AG10803 (cell line): Measurements from ENCODE around the gene HHEX.

Experiments used
- DNase-seq: peaks from one replicate; pipeline ENCODE4 v3.0.0; 2010; ENCODE audit warnings: low read depth
- H3K4me3 ChIP-seq: 2 replicates; pipeline ENCODE4 v1.5.1; 2011; ENCODE audit warnings: mild to moderate bottlenecking, low read length, control low read depth
- TF ChIP-seq, protein P1 (sequence below): conservative IDR thresholded peaks from 2 replicates; pipeline ENCODE4 v1.5.1; 2011; ENCODE audit warnings: mild to moderate bottlenecking, low read length, control low read depth, inconsistent platforms

HHEX gene

DNA sequence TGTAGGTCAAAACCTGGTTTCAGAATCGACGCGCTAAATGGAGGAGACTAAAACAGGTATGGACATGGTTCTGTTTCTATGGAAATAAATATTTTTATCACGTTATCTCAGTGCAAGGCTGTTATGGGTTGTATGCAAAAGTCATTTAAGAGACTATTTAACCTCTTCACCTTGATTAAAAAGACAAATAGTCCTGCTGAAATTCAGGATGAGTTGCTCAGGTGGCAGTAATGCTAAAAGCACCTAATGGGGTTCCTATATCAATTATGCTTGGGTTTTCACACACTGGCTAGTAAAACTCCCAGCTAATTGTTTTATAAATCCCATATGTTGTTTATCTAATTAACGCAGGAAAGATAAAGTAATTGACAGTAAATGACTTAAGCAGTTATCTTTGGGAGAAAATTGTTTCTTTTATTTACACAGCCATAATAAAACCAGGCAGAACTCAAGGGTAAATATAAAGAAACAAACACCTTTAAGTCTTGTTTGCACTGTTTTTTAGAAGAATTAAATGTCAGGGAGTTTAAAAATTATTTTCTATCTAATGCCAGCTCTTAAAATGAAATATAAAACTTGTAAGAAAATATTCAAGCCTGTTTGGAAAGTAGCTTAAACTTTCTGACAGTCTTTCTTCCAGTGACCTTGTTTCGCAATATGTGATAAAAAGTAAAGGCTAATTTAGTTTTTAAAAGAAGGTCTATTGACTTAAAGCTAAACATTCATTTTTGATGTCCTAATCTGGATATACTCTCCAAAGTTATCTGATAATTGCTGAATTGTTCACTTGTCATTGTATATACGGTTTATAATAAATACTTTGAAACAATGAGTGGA is 3.2 kb downstream of the HHEX start:
- TF ChIP-seq, protein P1, sequence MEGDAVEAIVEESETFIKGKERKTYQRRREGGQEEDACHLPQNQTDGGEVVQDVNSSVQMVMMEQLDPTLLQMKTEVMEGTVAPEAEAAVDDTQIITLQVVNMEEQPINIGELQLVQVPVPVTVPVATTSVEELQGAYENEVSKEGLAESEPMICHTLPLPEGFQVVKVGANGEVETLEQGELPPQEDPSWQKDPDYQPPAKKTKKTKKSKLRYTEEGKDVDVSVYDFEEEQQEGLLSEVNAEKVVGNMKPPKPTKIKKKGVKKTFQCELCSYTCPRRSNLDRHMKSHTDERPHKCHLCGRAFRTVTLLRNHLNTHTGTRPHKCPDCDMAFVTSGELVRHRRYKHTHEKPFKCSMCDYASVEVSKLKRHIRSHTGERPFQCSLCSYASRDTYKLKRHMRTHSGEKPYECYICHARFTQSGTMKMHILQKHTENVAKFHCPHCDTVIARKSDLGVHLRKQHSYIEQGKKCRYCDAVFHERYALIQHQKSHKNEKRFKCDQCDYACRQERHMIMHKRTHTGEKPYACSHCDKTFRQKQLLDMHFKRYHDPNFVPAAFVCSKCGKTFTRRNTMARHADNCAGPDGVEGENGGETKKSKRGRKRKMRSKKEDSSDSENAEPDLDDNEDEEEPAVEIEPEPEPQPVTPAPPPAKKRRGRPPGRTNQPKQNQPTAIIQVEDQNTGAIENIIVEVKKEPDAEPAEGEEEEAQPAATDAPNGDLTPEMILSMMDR = no peak
- H3K4me3 ChIP-seq = no peak overlapping the region
- DNase-seq = no peak

DNA sequence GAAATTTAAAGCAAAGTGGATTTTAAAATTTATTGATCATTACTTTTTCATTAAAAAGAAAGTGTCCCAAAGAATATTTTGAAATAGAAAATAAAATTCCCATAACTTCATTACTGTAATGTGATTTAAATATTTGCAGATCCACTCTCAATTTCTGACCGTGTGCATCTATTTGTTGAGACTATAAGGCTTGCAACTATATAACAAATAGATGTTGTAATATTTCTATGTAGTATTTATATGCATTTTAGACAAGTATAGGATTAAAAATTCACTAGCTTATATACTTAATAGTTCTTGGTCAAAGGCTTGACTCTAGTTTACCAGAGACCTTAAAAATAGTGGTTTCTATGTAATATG is 3.8 kb downstream of the HHEX start:
- no peak overlapping the region for H3K4me3 ChIP-seq
- TF ChIP-seq, protein P1 = no peak
- no peak for DNase-seq

DNA sequence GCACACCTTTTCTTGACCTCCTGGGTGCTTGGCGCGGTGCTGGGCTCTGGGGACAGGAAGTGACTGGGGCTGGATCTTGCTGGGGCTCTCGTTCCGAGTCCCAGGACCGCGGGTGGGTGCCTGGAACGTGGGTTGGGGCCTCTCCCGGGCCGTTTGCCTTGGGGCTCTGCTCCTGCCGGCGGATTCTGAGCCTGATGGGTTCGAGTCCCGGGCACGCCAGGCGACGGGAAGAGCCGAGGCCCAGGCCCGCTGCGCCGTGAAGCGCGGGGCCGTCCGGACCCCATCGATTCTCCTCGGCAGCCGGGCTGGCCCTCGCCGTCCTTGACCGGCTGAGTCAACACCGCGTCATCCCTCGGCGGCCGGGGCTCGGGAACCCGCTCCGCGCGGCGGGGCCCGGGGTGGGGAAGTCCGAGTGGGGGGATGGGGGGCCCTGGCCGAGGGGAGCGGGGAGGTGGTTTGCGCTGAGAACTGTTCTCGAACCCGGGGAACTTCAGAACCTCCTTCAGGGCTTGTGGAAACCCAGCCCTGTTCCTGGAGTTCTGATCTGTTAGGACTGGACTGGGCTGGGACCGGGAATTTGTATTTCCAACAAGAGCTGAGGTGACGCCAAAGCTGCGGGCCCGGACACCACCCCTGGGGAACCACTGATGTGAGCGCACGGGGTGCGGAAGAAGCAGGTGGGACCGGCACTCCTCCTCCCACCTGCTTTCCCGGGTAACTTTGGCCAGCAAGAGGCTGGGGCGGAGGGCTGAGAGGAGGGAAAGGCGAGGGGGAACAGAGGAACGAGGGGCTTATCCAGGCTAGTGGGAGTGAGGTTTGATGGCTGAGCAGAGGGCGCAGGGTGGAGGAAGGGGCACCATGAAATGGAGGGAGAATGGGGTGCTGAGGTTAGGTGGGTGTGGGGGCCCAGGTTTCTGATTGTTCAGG is 6.2 kb downstream of the HHEX start:
- TF ChIP-seq, protein P1 = no peak
- peak; percentile 24 for DNase-seq
- peak overlapping the region; percentile 46 for H3K4me3 ChIP-seq

DNA sequence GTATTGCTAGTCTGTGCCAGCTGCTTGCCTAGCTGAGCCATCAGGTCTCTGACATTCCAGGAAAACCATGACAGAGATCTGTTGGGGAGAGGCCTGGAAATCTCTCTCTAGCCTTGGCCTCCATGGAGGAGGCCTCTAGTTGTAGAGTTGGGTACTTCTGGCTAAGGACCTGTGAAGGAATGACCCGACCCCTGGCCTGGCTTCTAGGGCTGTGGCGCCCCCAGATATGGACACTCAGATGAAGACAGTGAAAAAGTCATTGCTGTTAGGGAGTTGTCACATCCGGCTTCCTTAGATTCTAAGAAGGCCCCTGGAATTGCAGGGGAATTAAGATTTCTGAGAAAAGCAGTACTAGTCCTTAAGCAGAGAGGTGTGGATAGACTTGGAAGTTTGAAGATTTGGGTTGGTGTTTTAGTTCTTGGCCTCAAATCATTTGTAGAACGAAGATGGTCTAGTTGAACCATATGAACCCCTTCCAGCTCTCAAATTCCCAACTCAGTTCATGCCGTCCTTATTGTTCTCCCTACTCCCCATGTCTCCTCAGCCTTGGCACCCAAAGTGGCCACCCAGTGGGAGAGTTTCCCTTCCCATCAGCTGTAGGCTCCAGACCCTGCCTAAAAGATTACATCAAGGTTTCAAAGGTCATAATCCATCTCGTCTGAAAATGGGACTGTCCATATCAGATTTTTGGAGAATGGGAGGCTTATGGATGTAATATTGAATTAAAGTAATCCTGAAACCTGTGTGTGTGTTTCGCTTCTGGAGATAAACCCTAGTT is 7.0 kb downstream of the HHEX start:
- no peak overlapping the region for H3K4me3 ChIP-seq
- TF ChIP-seq, protein P1 = no peak
- DNase-seq = no peak

DNA sequence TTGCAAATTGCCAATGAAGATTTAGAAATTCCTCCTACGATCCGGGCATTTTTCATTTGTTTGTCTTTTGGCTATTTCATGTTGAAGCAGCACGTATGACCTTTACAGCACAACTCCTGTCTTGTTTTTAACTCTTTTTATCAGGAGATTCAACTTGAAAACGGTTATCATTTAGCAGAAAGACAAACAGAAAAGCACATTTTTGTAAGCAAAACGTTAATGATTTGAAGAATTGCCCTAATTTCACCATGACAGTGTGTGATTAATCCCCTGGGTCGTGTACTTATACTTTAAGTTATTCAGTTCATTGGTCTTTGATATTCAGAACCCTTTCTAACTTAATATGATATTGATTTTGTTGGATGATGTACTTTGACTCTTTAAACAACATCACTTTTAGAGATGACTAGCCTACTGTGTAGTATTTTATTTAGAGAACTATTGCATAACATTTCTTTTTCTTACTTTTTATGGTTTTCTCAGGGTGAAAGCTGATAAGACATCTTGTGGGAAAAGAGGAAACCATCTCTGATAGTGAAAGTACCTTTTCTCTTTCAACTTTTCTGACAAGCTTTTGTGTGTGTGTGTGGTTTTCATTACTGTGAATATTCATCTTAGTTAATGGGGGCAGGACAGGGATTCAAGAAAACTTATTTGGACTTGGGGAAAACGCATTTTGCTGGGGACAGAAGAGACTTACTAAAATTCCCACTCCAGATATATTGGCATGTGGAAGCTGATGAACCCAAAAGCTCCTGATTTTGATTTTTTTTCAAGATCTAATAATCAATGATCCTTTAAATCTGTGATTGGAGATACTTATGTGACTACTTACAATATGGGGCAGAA is 8.1 kb downstream of the HHEX start:
- TF ChIP-seq, protein P1 = no peak
- no peak overlapping the region for H3K4me3 ChIP-seq
- DNase-seq = no peak

DNA sequence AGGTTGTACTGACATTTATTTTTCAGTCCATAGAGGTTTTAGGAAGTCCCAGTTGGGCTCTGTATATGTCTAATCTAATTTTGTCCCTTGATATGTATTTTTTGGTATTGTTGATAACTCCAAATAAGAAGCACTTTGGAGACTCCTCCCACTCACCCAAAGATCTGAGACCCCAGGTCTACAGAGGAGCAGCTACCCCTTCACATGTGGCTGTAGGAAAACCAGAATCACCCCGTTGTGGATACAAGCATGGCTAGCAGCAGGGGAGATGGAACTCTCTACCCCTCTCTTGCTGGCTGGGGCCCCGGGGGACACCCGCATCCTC is 9.4 kb downstream of the HHEX start:
- peak overlapping the region; percentile 57 for H3K4me3 ChIP-seq
- no peak for DNase-seq
- TF ChIP-seq, protein P1 = no peak
